Muscle layer of duodenum (tissue), 2 donors: ENCODE measurements around the gene COX7B2.

Experiments used
- H3K27ac ChIP-seq: one replicate; pipeline ENCODE4 v1.7.0; 2013; ENCODE audit warnings: mild to moderate bottlenecking, low read length
- H3K27me3 ChIP-seq: one replicate; pipeline ENCODE4 v1.7.0; 2013; ENCODE audit warnings: low read depth, mild to moderate bottlenecking, control low read depth, low read length
- H3K36me3 ChIP-seq, 2 donors: one replicate each; pipeline ENCODE4 v1.7.0; 2013; ENCODE audit warnings: low read length in 2 of 2, control low read depth in 1 of 2, mild to moderate bottlenecking in 1 of 2; ENCODE audit not compliant: insufficient read depth in 2 of 2, control insufficient read depth in 1 of 2
- H3K4me1 ChIP-seq, 2 donors: one replicate each; pipeline ENCODE4 v1.7.0; 2013; ENCODE audit warnings: low read length in 2 of 2, mild to moderate bottlenecking in 2 of 2, control low read depth in 1 of 2, moderate library complexity in 1 of 2; ENCODE audit not compliant: insufficient read depth in 2 of 2, control insufficient read depth in 1 of 2
- H3K4me3 ChIP-seq, 2 donors: one replicate each; pipeline ENCODE4 v1.7.0; 2013; ENCODE audit warnings: low read length in 2 of 2, low read depth in 1 of 2, mild to moderate bottlenecking in 1 of 2
- H3K9me3 ChIP-seq, 2 donors: one replicate each; pipeline ENCODE4 v1.7.0; 2013; ENCODE audit warnings: low read length in 2 of 2, control low read depth in 1 of 2, mild to moderate bottlenecking in 1 of 2; ENCODE audit not compliant: control insufficient read depth in 1 of 2
- donor health status: healthy.

The COX7B2 gene

GRCh38 chr4:46889410-46889809 lies 19.6 kb downstream of the COX7B2 start:
- Histone ChIP-seq H3K4me3 (no peak overlapping the region), H3K9me3 (no peaks in the 10 kb centered on the region), H3K27me3 (no peaks in the 10 kb centered on the region), H3K36me3 (no peaks in the 10 kb centered on the region), H3K27ac (no peak overlapping the region), H3K4me1 (no peaks in the 10 kb centered on the region)

DNA sequence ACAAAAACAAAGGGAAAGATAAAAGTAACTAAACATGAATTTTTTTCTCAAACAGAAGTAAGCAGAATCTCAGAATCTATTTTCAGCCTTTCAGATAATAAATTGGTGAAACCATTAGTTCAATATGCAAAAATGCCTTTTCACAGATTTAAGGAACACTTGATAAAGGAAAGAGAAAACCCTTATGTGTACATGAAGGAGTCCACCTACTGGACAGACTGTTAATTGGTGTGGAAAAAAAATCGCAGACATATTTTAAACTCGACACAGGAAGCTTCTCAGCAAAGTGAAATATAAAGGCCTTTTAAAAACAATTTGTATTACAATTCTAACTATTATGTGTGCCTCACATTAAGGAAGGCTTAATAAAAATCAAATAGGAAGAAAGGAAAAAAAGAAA lies 22.3 kb downstream of the COX7B2 start:
- H3K4me3 ChIP-seq = no peak overlapping the region
- H3K27me3 ChIP-seq = no peaks in the 10 kb centered on the region
- no peaks in the 10 kb centered on the region for H3K4me1 ChIP-seq
- no peak overlapping the region for H3K27ac ChIP-seq
- H3K9me3 ChIP-seq = no peaks in the 10 kb centered on the region
- H3K36me3 ChIP-seq = no peaks in the 10 kb centered on the region

DNA sequence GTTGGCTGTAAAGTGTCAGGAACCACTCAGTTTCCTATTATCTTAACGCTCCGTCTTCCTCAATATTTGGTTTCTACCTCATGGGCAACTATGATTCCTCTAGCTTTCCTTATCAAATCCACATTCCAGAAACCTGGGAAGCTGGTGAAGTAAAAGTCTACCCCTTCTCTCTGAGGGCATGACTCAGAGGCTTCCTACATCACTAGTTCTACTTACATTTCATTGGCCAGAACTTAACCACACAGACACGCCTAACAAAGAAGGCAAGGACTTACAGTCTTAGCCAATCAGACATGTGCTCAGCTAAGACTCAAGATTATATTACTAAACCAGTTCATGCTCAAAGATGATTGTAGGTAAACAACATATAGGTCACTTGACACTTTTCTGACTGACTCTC lies 30.4 kb downstream of the COX7B2 start:
- H3K36me3 ChIP-seq = no peaks in the 10 kb centered on the region
- H3K9me3 ChIP-seq = no peaks in the 10 kb centered on the region
- H3K4me3 ChIP-seq = no peak overlapping the region
- no peak overlapping the region for H3K27ac ChIP-seq
- no peaks in the 10 kb centered on the region for H3K27me3 ChIP-seq
- H3K4me1 ChIP-seq = no peaks in the 10 kb centered on the region

GRCh38 chr4:46874811-46875210 lies 34.2 kb downstream of the COX7B2 start:
- Histone ChIP-seq H3K36me3 (no peaks in the 10 kb centered on the region), H3K27me3 (no peaks in the 10 kb centered on the region), H3K4me1 (no peaks in the 10 kb centered on the region)

GRCh38 chr4:46870411-46870810 lies 38.6 kb downstream of the COX7B2 start:
- Histone ChIP-seq H3K9me3 (peaks cover 0 to 7% of the 10 kb centered on the region in 2 donors), H3K27me3 (no peaks in the 10 kb centered on the region), H3K27ac (no peak overlapping the region), H3K36me3 (no peaks in the 10 kb centered on the region), H3K4me3 (no peak overlapping the region), H3K4me1 (no peaks in the 10 kb centered on the region)

More at GRCh38 chr4:46874811-46875210, 34.2 kb downstream of the COX7B2 start:
- Histone ChIP-seq H3K4me3 (no peak overlapping the region), H3K27ac (no peak overlapping the region), H3K9me3 (peaks cover 0 to 7% of the 10 kb centered on the region in 2 donors)

GRCh38 chr4:46856333-46856732 lies 52.7 kb downstream of the COX7B2 start:
- Histone ChIP-seq H3K4me3 (no peak overlapping the region), H3K27ac (no peak overlapping the region)

DNA sequence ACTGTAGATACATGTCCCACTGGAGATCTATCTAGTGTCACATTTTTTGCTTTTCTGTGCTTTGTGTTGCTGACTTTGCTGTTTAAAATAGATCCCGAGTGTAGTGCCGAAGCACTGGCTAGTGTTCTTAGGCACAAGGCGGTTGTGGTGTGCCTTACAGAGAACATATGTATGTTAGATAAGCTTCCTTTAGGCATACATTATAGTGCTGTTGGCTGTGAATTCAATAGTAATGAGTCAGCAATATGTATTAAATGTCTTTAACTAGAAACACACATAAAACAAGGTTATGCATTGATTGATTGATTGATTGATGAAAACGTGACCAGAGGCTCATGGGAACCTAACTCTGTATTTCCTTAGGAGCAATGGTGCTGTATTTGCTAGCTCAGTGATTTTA lies 56.2 kb downstream of the COX7B2 start:
- H3K27me3 ChIP-seq = no peaks in the 10 kb centered on the region

More at GRCh38 chr4:46856333-46856732, 52.7 kb downstream of the COX7B2 start:
- Histone ChIP-seq H3K4me1 (no peaks in the 10 kb centered on the region), H3K27me3 (no peaks in the 10 kb centered on the region), H3K36me3 (no peaks in the 10 kb centered on the region), H3K9me3 (no peaks in the 10 kb centered on the region)

DNA sequence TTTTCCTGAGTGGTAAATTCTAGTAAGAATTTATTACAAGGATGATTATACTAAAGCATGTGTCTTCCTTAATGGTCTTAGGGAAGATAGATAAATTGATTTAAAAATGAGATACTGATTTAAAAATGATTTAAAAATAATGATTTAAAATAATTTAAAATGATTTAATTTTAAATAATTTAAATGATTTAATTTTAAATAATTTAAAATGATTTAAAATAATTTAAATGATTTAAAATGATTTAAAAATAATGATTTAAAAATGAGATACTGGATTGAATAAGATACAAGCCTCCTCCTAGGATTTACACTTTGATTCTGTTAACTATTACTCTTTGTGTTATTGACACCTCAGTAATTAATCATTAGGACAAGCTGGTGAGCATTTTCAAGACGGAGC lies 59.0 kb downstream of the COX7B2 start:
- H3K9me3 ChIP-seq = no peaks in the 10 kb centered on the region
- H3K27ac ChIP-seq = no peak overlapping the region
- no peaks in the 10 kb centered on the region for H3K36me3 ChIP-seq
- no peaks in the 10 kb centered on the region for H3K4me1 ChIP-seq
- no peaks in the 10 kb centered on the region for H3K27me3 ChIP-seq
- H3K4me3 ChIP-seq = no peak overlapping the region

More for the DNA sequence above, 56.2 kb downstream of the COX7B2 start:
- no peaks in the 10 kb centered on the region for H3K9me3 ChIP-seq
- H3K36me3 ChIP-seq = no peaks in the 10 kb centered on the region
- H3K4me3 ChIP-seq = no peak overlapping the region
- H3K4me1 ChIP-seq = no peaks in the 10 kb centered on the region
- H3K27ac ChIP-seq = no peak overlapping the region

DNA sequence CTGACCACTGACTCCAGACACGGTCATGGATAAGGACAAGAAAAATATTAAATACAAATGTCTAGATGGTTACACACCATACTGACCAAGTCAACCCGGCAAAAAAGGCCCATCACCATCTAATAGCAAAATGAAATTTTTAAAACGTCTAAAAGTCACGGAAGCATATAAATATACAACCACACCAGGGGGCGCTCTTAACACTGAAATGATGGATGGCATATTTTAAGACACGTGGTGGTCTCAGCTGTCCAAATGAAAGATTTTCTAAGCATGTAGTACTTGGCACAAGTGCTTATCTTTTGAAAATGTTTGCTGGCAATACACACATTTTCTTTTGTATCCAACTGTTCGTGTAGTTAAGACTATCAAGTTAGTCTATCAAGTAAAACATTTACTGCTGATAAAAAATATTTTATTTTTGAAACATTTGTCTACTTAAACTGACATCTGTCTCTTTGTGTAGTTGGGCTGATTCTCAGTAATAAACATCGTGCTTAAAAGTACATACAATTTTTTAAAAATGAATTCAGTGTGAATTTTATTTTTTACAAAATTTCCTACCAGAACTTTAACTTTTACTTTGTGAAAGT lies 64.6 kb downstream of the COX7B2 start:
- no peaks in the 10 kb centered on the region for H3K36me3 ChIP-seq
- H3K4me1 ChIP-seq = no peaks in the 10 kb centered on the region
- no peaks in the 10 kb centered on the region for H3K27me3 ChIP-seq
- H3K4me3 ChIP-seq = no peak overlapping the region
- H3K9me3 ChIP-seq = no peaks in the 10 kb centered on the region
- no peak overlapping the region for H3K27ac ChIP-seq

DNA sequence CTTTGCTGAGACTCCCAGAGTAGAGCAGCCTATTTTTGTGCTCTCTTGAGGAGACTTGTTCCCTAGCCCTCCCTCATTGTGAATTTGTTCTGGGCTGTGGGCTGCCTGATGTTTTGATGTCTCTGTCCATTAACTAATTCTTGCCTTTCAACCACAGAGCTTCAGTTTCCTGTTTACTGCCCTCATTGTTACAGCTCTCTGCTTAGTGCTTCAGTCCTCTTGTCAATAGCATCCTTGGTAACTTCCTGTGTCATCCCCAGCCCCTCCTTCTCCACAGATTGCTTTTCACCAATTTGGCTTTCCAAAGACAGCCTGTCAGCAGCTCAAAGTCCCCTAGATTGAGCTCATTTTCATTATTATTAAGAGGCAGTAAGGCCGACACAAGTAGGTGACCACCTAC lies 69.9 kb downstream of the COX7B2 start:
- Histone ChIP-seq H3K27me3 (no peaks in the 10 kb centered on the region), H3K36me3 (no peaks in the 10 kb centered on the region), H3K27ac (no peak overlapping the region), H3K4me1 (no peaks in the 10 kb centered on the region), H3K9me3 (no peaks in the 10 kb centered on the region), H3K4me3 (no peak overlapping the region)

GRCh38 chr4:46837639-46838038 lies 71.4 kb downstream of the COX7B2 start:
- Histone ChIP-seq H3K27ac (no peak overlapping the region), H3K36me3 (no peaks in the 10 kb centered on the region), H3K27me3 (no peaks in the 10 kb centered on the region), H3K4me3 (no peak overlapping the region), H3K9me3 (no peaks in the 10 kb centered on the region), H3K4me1 (no peaks in the 10 kb centered on the region)

DNA sequence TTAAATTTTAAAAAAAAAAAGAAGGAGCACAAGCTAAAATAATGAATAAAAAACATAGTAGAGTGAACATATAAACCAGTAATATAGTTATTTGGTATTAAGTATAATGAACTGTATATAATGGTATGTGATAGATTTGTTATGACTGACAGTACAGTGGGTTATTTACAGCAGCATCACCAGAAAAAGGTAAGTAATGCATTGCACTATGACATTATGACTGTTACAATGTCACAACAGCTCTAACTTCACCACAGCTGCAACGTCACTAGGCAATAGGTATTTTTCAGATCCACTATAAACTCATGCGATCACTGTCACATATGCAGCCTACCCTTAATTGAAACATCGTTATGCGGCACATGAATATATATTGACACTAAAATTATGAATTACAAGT lies 72.5 kb downstream of the COX7B2 start:
- no peak overlapping the region for H3K4me3 ChIP-seq
- H3K27me3 ChIP-seq = no peaks in the 10 kb centered on the region
- no peaks in the 10 kb centered on the region for H3K9me3 ChIP-seq
- no peaks in the 10 kb centered on the region for H3K4me1 ChIP-seq
- no peak overlapping the region for H3K27ac ChIP-seq
- H3K36me3 ChIP-seq = no peaks in the 10 kb centered on the region
